Measurements from ENCODE around the gene DOCK3.
"Not testable (repeated sequence)": the region's sequence is repeated elsewhere in the genome, so short reads cannot be mapped to it uniquely, and the experiment has no call there.

The DOCK3 gene

GRCh38 chr3:51094838-51095237 is 420.1 kb downstream of the DOCK3 start:
- H3K4me1 Mint-ChIP-seq; H3K36me3 Mint-ChIP-seq (ENCODE audit: insufficient read depth); H3K27me3 Mint-ChIP-seq; DNase-seq (ENCODE audit: low spot score in 2 of 2); H3K4me3 Mint-ChIP-seq; H3K9me3 Mint-ChIP-seq; ATAC-seq (replicated peaks; ENCODE audit: extremely low read depth, poor library complexity, severe bottlenecking); H3K27ac Mint-ChIP-seq (ENCODE audit: low read depth): not testable (repeated sequence)

- Mint-ChIP-seq H3K36me3 (ENCODE audit: insufficient read depth) (no peaks in the 10 kb centered on the region), H3K4me1 (no peaks in the 10 kb centered on the region), H3K9me3 (peaks cover 2% of the 10 kb centered on the region), H3K27ac (ENCODE audit: low read depth) (peak overlapping the region; percentile 39), H3K27me3 (peaks cover 8% of the 10 kb centered on the region), H3K4me3 (no peak overlapping the region)
- ATAC-seq (replicated peaks; ENCODE audit: extremely low read depth, poor library complexity, severe bottlenecking) (no peak), DNase-seq (ENCODE audit: low spot score in 2 of 2) (no peak)
Observed at GRCh38 chr3:51099794-51100535, 425.2 kb downstream of the DOCK3 start.

GRCh38 chr3:51100536-51100851 is 425.8 kb downstream of the DOCK3 start:
- no peak for DNase-seq (ENCODE audit: low spot score in 2 of 2)
- Mint-ChIP-seq H3K4me3 (no peak overlapping the region), H3K27ac (ENCODE audit: low read depth) (no peak overlapping the region), H3K36me3 (ENCODE audit: insufficient read depth) (no peaks in the 10 kb centered on the region), H3K9me3 (no peaks in the 10 kb centered on the region), H3K27me3 (peaks cover 8% of the 10 kb centered on the region), H3K4me1 (no peaks in the 10 kb centered on the region)
- no peak for ATAC-seq (replicated peaks; ENCODE audit: extremely low read depth, poor library complexity, severe bottlenecking)

- no peaks in the 10 kb centered on the region for H3K36me3 Mint-ChIP-seq (ENCODE audit: insufficient read depth)
- H3K27ac Mint-ChIP-seq (ENCODE audit: low read depth): no peak overlapping the region
- H3K4me1 Mint-ChIP-seq: no peaks in the 10 kb centered on the region
- peaks cover 3% of the 10 kb centered on the region for H3K9me3 Mint-ChIP-seq
- no peak overlapping the region for H3K4me3 Mint-ChIP-seq
- peaks cover 8% of the 10 kb centered on the region for H3K27me3 Mint-ChIP-seq
- no peak for ATAC-seq (replicated peaks; ENCODE audit: extremely low read depth, poor library complexity, severe bottlenecking)
- no peak for DNase-seq (ENCODE audit: low spot score in 2 of 2)
Observed at GRCh38 chr3:51102396-51102795, 427.7 kb downstream of the DOCK3 start.

GRCh38 chr3:51106242-51106876 is 431.6 kb downstream of the DOCK3 start:
- ATAC-seq (replicated peaks; ENCODE audit: extremely low read depth, poor library complexity, severe bottlenecking) (no peak), DNase-seq (ENCODE audit: low spot score in 2 of 2) (no peak)
- Mint-ChIP-seq H3K4me1 (no peaks in the 10 kb centered on the region), H3K9me3 (peaks cover 20% of the 10 kb centered on the region), H3K27me3 (peaks cover 8% of the 10 kb centered on the region), H3K36me3 (ENCODE audit: insufficient read depth) (no peaks in the 10 kb centered on the region), H3K4me3 (no peak overlapping the region), H3K27ac (ENCODE audit: low read depth) (no peak overlapping the region)

GRCh38 chr3:51110586-51110985 is 435.9 kb downstream of the DOCK3 start:
- H3K9me3 Mint-ChIP-seq: peaks cover 20% of the 10 kb centered on the region
- ATAC-seq (replicated peaks; ENCODE audit: extremely low read depth, poor library complexity, severe bottlenecking) (no peak), DNase-seq (ENCODE audit: low spot score in 2 of 2) (no peak)
- no peaks in the 10 kb centered on the region for H3K36me3 Mint-ChIP-seq (ENCODE audit: insufficient read depth)
- no peak overlapping the region for H3K27ac Mint-ChIP-seq (ENCODE audit: low read depth)
- peaks cover 4% of the 10 kb centered on the region for H3K4me1 Mint-ChIP-seq
- no peak overlapping the region for H3K4me3 Mint-ChIP-seq
- H3K27me3 Mint-ChIP-seq: no peaks in the 10 kb centered on the region

- Mint-ChIP-seq H3K4me3 (no peak overlapping the region), H3K27me3 (peaks cover 26% of the 10 kb centered on the region), H3K27ac (ENCODE audit: low read depth) (no peak overlapping the region), H3K36me3 (ENCODE audit: insufficient read depth) (no peaks in the 10 kb centered on the region), H3K4me1 (no peaks in the 10 kb centered on the region), H3K9me3 (peaks cover 11% of the 10 kb centered on the region)
- ATAC-seq (replicated peaks; ENCODE audit: extremely low read depth, poor library complexity, severe bottlenecking): no peak
- no peak for DNase-seq (ENCODE audit: low spot score in 2 of 2)
Observed at GRCh38 chr3:51122944-51123343, 448.2 kb downstream of the DOCK3 start.

- DNase-seq (ENCODE audit: low spot score in 2 of 2) (no peak), ATAC-seq (replicated peaks; ENCODE audit: extremely low read depth, poor library complexity, severe bottlenecking) (no peak)
- Mint-ChIP-seq H3K36me3 (ENCODE audit: insufficient read depth) (no peaks in the 10 kb centered on the region), H3K4me1 (no peaks in the 10 kb centered on the region), H3K9me3 (peaks cover 11% of the 10 kb centered on the region), H3K27ac (ENCODE audit: low read depth) (no peak overlapping the region), H3K27me3 (peaks cover 26% of the 10 kb centered on the region), H3K4me3 (no peak overlapping the region)
Observed at GRCh38 chr3:51123531-51123930, 448.8 kb downstream of the DOCK3 start.

GRCh38 chr3:51131607-51132006 is 456.9 kb downstream of the DOCK3 start:
- H3K4me1 Mint-ChIP-seq; H3K27ac Mint-ChIP-seq (ENCODE audit: low read depth); H3K36me3 Mint-ChIP-seq (ENCODE audit: insufficient read depth); DNase-seq (ENCODE audit: low spot score in 2 of 2); ATAC-seq (replicated peaks; ENCODE audit: extremely low read depth, poor library complexity, severe bottlenecking); H3K4me3 Mint-ChIP-seq; H3K27me3 Mint-ChIP-seq: not testable (repeated sequence)
- H3K9me3 Mint-ChIP-seq: peaks cover 16% of the 10 kb centered on the region

GRCh38 chr3:51137715-51138114 is 463.0 kb downstream of the DOCK3 start:
- ATAC-seq (replicated peaks; ENCODE audit: extremely low read depth, poor library complexity, severe bottlenecking) (no peak), DNase-seq (ENCODE audit: low spot score in 2 of 2) (no peak)
- H3K36me3 Mint-ChIP-seq (ENCODE audit: insufficient read depth): no peaks in the 10 kb centered on the region
- H3K27ac Mint-ChIP-seq (ENCODE audit: low read depth): no peak overlapping the region
- peaks cover 13% of the 10 kb centered on the region for H3K4me1 Mint-ChIP-seq
- H3K27me3 Mint-ChIP-seq: no peaks in the 10 kb centered on the region
- no peak overlapping the region for H3K4me3 Mint-ChIP-seq
- H3K9me3 Mint-ChIP-seq: peaks cover 4% of the 10 kb centered on the region

- Mint-ChIP-seq H3K4me3 (no peak overlapping the region), H3K4me1 (peaks cover 19% of the 10 kb centered on the region), H3K9me3 (no peaks in the 10 kb centered on the region), H3K36me3 (ENCODE audit: insufficient read depth) (no peaks in the 10 kb centered on the region), H3K27ac (ENCODE audit: low read depth) (no peak overlapping the region), H3K27me3 (no peaks in the 10 kb centered on the region)
- ATAC-seq (replicated peaks; ENCODE audit: extremely low read depth, poor library complexity, severe bottlenecking) (no peak), DNase-seq (ENCODE audit: low spot score in 2 of 2) (no peak)
Observed at GRCh38 chr3:51139616-51140015, 464.9 kb downstream of the DOCK3 start.

- Mint-ChIP-seq H3K27me3 (no peaks in the 10 kb centered on the region), H3K36me3 (ENCODE audit: insufficient read depth) (no peaks in the 10 kb centered on the region), H3K4me3 (no peak overlapping the region), H3K4me1 (peaks cover 19% of the 10 kb centered on the region), H3K27ac (ENCODE audit: low read depth) (peak overlapping the region; percentile 19), H3K9me3 (no peaks in the 10 kb centered on the region)
- ATAC-seq (replicated peaks; ENCODE audit: extremely low read depth, poor library complexity, severe bottlenecking): no peak
- no peak for DNase-seq (ENCODE audit: low spot score in 2 of 2)
Observed at GRCh38 chr3:51141573-51141972, 466.8 kb downstream of the DOCK3 start.

- no peak for DNase-seq (ENCODE audit: low spot score in 2 of 2)
- H3K4me1 Mint-ChIP-seq: peaks cover 19% of the 10 kb centered on the region
- ATAC-seq (replicated peaks; ENCODE audit: extremely low read depth, poor library complexity, severe bottlenecking): no peak
- H3K9me3 Mint-ChIP-seq: no peaks in the 10 kb centered on the region
- H3K27me3 Mint-ChIP-seq: peaks cover 19% of the 10 kb centered on the region
- H3K4me3 Mint-ChIP-seq: no peak overlapping the region
- no peaks in the 10 kb centered on the region for H3K36me3 Mint-ChIP-seq (ENCODE audit: insufficient read depth)
- H3K27ac Mint-ChIP-seq (ENCODE audit: low read depth): no peak overlapping the region
Observed at GRCh38 chr3:51145811-51146585, 471.3 kb downstream of the DOCK3 start.
